H1 (cell line): Measurements from ENCODE around the gene PILRB. TPM values are rescaled to one million over a fixed set of nuclear protein-coding genes. Genes with fewer than 3 reads are reported as not detected.

Source experiments
- CTCF ChIA-PET: fragments of 300-600 bp; sonication (Branson Sonifier 250); formaldehyde crosslinking; loops from one replicate; lab custom pipeline; 2021; ENCODE audit not compliant: partially characterized antibody; lab: Charles Lee
- POLR2A ChIA-PET: fragments of 300-600 bp; sonication (Branson Sonifier 250); formaldehyde crosslinking; loops from one replicate; lab custom pipeline; 2021; ENCODE audit warnings: inconsistent platforms; ENCODE audit not compliant: partially characterized antibody; lab: Charles Lee
- DNase-seq, 2 experiments: peaks; one replicate each; pipeline versions ENCODE4 v3.0.0 to v3.0.0-alpha.2; 2010 to 2022; ENCODE audit warnings: low spot score in 2 of 2, low read depth in 1 of 2, mixed read lengths in 1 of 2
- FAIRE-seq: peaks from 2 replicates; lab custom pipeline; 2011; peaks lifted over from hg19 to GRCh38; lab: Jason Lieb, UNC
- H2AFZ ChIP-seq: 2 replicates; pipeline ENCODE4 v1.8.1; 2012; ENCODE audit warnings: low read length, inconsistent platforms
- H2AK5ac ChIP-seq: 2 replicates; pipeline ENCODE4 v1.6.1; 2013; ENCODE audit warnings: low read depth, low read length
- H2BK120ac ChIP-seq: replicated peaks from 2 replicates; pipeline ENCODE3; 2013; ENCODE audit warnings: low read depth, low read length, inconsistent platforms
- H2BK12ac ChIP-seq: 2 replicates; pipeline ENCODE4 v1.6.1; 2013; ENCODE audit warnings: low read depth, low read length
- H2BK15ac ChIP-seq: 2 replicates; pipeline ENCODE4 v1.6.1; 2013; ENCODE audit warnings: low read length
- H2BK20ac ChIP-seq: 2 replicates; pipeline ENCODE4 v1.6.1; 2013; ENCODE audit warnings: low read length
- H2BK5ac ChIP-seq: 2 replicates; pipeline ENCODE4 v1.6.1; 2013; ENCODE audit warnings: low read depth, low read length
- H3K14ac ChIP-seq: 2 replicates; pipeline ENCODE4 v1.6.1; 2013; ENCODE audit warnings: inconsistent platforms; ENCODE audit not compliant: insufficient read length
- H3K18ac ChIP-seq: 2 replicates; pipeline ENCODE4 v1.6.1; 2013; ENCODE audit warnings: low read length; ENCODE audit errors: extremely low read depth
- H3K23ac ChIP-seq: 2 replicates; pipeline ENCODE4 v1.6.1; 2013; ENCODE audit warnings: inconsistent platforms; ENCODE audit not compliant: insufficient read length
- H3K23me2 ChIP-seq: 2 replicates; pipeline ENCODE4 v1.6.1; 2013; ENCODE audit warnings: low read depth, low read length
- H3K27ac ChIP-seq: 2 replicates; pipeline ENCODE4 v1.6.1; 2011; ENCODE audit warnings: low read depth, low read length, inconsistent platforms
- H3K27me3 ChIP-seq, 4 experiments: replicated peaks in 1 of 4; 1 replicate in 1 of 4; 2 replicates in 3 of 4; pipeline versions ENCODE4 v1.6.1 to v1.8.1; 2011 to 2013; ENCODE audit warnings: low read length in 3 of 4, mild to moderate bottlenecking in 3 of 4, inconsistent platforms in 2 of 4, mixed read lengths in 2 of 4, moderate library complexity in 1 of 4; ENCODE audit not compliant: control insufficient read depth in 3 of 4, insufficient read depth in 3 of 4; ENCODE audit errors: extremely low read depth in 1 of 4
- H3K36me3 ChIP-seq, 4 experiments: 2 replicates each; pipeline versions ENCODE4 v1.6.1 to v1.8.1; 2011 to 2013; ENCODE audit warnings: mild to moderate bottlenecking in 4 of 4, low read length in 3 of 4, moderate library complexity in 2 of 4, control low read depth in 1 of 4, inconsistent platforms in 1 of 4; ENCODE audit not compliant: insufficient read depth in 4 of 4, control insufficient read depth in 2 of 4
- H3K4ac ChIP-seq: replicated peaks from 2 replicates; pipeline ENCODE3; 2013; ENCODE audit warnings: low read length, low read depth, mixed read lengths, inconsistent platforms; ENCODE audit not compliant: insufficient read length
- H3K4me1 ChIP-seq, 4 experiments: replicated peaks in 1 of 4; 1 replicate in 1 of 4; 2 replicates in 3 of 4; pipeline versions ENCODE4 v1.6.1 to v1.8.1; 2011 to 2013; ENCODE audit warnings: low read length in 3 of 4, inconsistent platforms in 2 of 4, mixed read lengths in 1 of 4; ENCODE audit not compliant: insufficient read depth in 4 of 4, control insufficient read depth in 3 of 4
- H3K4me2 ChIP-seq, 2 experiments: 2 replicates each; pipeline versions ENCODE4 v1.6.1 to v1.8.1; 2011 to 2013; ENCODE audit warnings: low read depth in 2 of 2, low read length in 2 of 2, control low read depth in 1 of 2, inconsistent platforms in 1 of 2, mild to moderate bottlenecking in 1 of 2; ENCODE audit not compliant: insufficient read depth in 1 of 2
- H3K4me3 ChIP-seq, 4 experiments: fragments of 200-600, 300-600 bp in 1 of 4; sonication (generic), shearing (Covaris generic), sonication (Bioruptor Twin) in 1 of 4; 2 replicates each; pipeline versions ENCODE4 v1.5.1 to v1.8.1; 2011 to 2016; ENCODE audit warnings: low read length in 4 of 4, low read depth in 3 of 4, control low read depth in 2 of 4, inconsistent platforms in 2 of 4, mild to moderate bottlenecking in 2 of 4, mixed read lengths in 1 of 4, moderate library complexity in 1 of 4; ENCODE audit not compliant: insufficient read depth in 2 of 4; ENCODE audit errors: extremely low read depth in 1 of 4
- H3K56ac ChIP-seq: replicated peaks from 2 replicates; pipeline ENCODE3; 2013; ENCODE audit warnings: low read depth, mild to moderate bottlenecking, mixed read lengths, low read length, inconsistent platforms; ENCODE audit not compliant: insufficient read length
- H3K79me1 ChIP-seq: 2 replicates; pipeline ENCODE4 v1.6.1; 2013; ENCODE audit warnings: low read depth, low read length, control low read depth
- H3K79me2 ChIP-seq, 2 experiments: 2 replicates each; pipeline versions ENCODE4 v1.6.1 to v1.8.1; 2012 to 2013; ENCODE audit warnings: low read length in 2 of 2, mild to moderate bottlenecking in 2 of 2, inconsistent platforms in 1 of 2; ENCODE audit not compliant: insufficient read depth in 2 of 2, control insufficient read depth in 1 of 2
- H3K9ac ChIP-seq, 4 experiments: replicated peaks in 1 of 4; 1 replicate in 1 of 4; 2 replicates in 3 of 4; pipeline versions ENCODE4 v1.6.1 to v1.8.1; 2011 to 2013; ENCODE audit warnings: low read depth in 3 of 4, low read length in 3 of 4, control low read depth in 2 of 4, mild to moderate bottlenecking in 2 of 4, moderate library complexity in 2 of 4, inconsistent platforms in 1 of 4; ENCODE audit errors: extremely low read depth in 1 of 4
- H3K9me3 ChIP-seq, 2 experiments: 2 replicates each; pipeline versions ENCODE4 v1.6.1 to v1.8.1; 2012 to 2013; ENCODE audit warnings: mild to moderate bottlenecking in 2 of 2, moderate library complexity in 2 of 2, control low read depth in 1 of 2, inconsistent platforms in 1 of 2, low read depth in 1 of 2, low read length in 1 of 2, mixed read lengths in 1 of 2; ENCODE audit not compliant: insufficient read depth in 2 of 2
- H4K20me1 ChIP-seq, 2 experiments: replicated peaks in 1 of 2; 2 replicates each; pipeline versions ENCODE3 to v1.8.1; 2011 to 2013; ENCODE audit warnings: inconsistent platforms in 2 of 2, low read length in 2 of 2, mild to moderate bottlenecking in 1 of 2; ENCODE audit not compliant: insufficient read depth in 2 of 2, control insufficient read depth in 1 of 2
- H4K5ac ChIP-seq: 2 replicates; pipeline ENCODE4 v1.6.1; 2013; ENCODE audit warnings: low read length, low read depth, mixed read lengths, inconsistent platforms; ENCODE audit not compliant: insufficient read length
- H4K8ac ChIP-seq: 2 replicates; pipeline ENCODE4 v1.8.0; 2013; ENCODE audit warnings: mild to moderate bottlenecking, moderate library complexity, low read length, inconsistent platforms; ENCODE audit not compliant: insufficient read depth; ENCODE audit errors: extremely low read depth
- H4K91ac ChIP-seq: replicated peaks from 2 replicates; pipeline ENCODE3; 2013; ENCODE audit warnings: low read length, mixed read lengths, inconsistent platforms; ENCODE audit not compliant: insufficient read length
- CBX5 ChIP-seq: fragments of 300-800, 300-1000 bp; sonication (generic); IDR thresholded peaks from 2 replicates; pipeline ENCODE4 v1.7.1; 2016; ENCODE audit warnings: antibody characterized with exemption, low read length, low read depth
- E2F6 ChIP-seq: IDR thresholded peaks from 2 replicates; pipeline ENCODE4 v1.6.1; 2012; ENCODE audit warnings: inconsistent platforms
- FOSL1 ChIP-seq: IDR thresholded peaks from 2 replicates; pipeline ENCODE4 v1.6.1; 2011; ENCODE audit warnings: mild to moderate bottlenecking, low read depth, low read length, moderate library complexity; ENCODE audit not compliant: insufficient read depth
- SIN3A ChIP-seq, 2 experiments: IDR thresholded peaks in 1 of 2; conservative IDR thresholded peaks in 1 of 2; 2 replicates each; pipeline ENCODE4 v1.6.1; 2011 to 2012; ENCODE audit warnings: low read length in 2 of 2, improper control_type of control experiment in 1 of 2, low read depth in 1 of 2, mild to moderate bottlenecking in 1 of 2
- TBP ChIP-seq: IDR thresholded peaks from 2 replicates; pipeline ENCODE4 v1.6.1; 2011; ENCODE audit warnings: low read depth, low read length, improper control_type of control experiment
- whole genome bisulfite sequencing, 2 experiments: shearing (Covaris generic) in 1 of 2; methylation state at CpG; one replicate each; pipeline versions ENCODE4 v1.1.6 to v1.1.7; 2013 to 2015; ENCODE audit warnings: low lambda C conversion rate in 2 of 2, mixed read lengths in 2 of 2, inconsistent platforms in 1 of 2, low coverage in 1 of 2, missing lambda C conversion rate in 1 of 2; ENCODE audit not compliant: insufficient replicate concordance in 2 of 2, insufficient coverage in 1 of 2, insufficient read length in 1 of 2; ENCODE audit errors: extremely low coverage in 1 of 2, missing lambda C conversion rate in 1 of 2; 5-methylcytosine and 5-hydroxymethylcytosine counted together
- polyA plus RNA-seq, 7 experiments: library from polyadenylated mRNA; depleted of rRNA in 3 of 7; stranded (reverse) in 5 of 7; unstranded in 2 of 7; fragments of >200 nt in 5 of 7; fragments of 200-250 nt in 2 of 7; gene quantifications; 1 replicate in 5 of 7; 2 replicates in 1 of 7; 4 replicates in 1 of 7; pipeline versions ENCODE4 v1.2.1 to v1.2.3, GENCODE V29; 2011 to 2013; ENCODE audit warnings: missing spikeins in 2 of 7, mixed read lengths in 2 of 7
- total RNA-seq: library from RNA; stranded (reverse); fragmentation: NEBNext Ultra II Directional; extraction: Animal tissue kit (Norgen Biotek cat#: 25700); gene quantifications from 2 replicates; pipeline ENCODE4 v1.2.1, GENCODE V29; 2021

Gene PILRB
- total and polyA plus RNA-seq, 2 of the 8 experiments (the other 6 are each of a cell fraction or from before 2014, with no cell fraction given): 32.2 to 49.9 TPM

- no peak overlapping the region for H3K14ac ChIP-seq
- no peak overlapping the region for H2BK15ac ChIP-seq
- no peak overlapping the region for H3K56ac ChIP-seq
- CTCF ChIA-PET: no interaction called here
- H4K91ac ChIP-seq: no peak overlapping the region
- no peaks in the 10 kb centered on the region for H3K9me3 ChIP-seq
- H2AFZ ChIP-seq: no peak overlapping the region
- no peaks in the 10 kb centered on the region for H3K79me2 ChIP-seq
- no peak overlapping the region for H3K23ac ChIP-seq
- POLR2A ChIA-PET: interaction anchor here (1.4 kb wide), 1 partner anchor 17 kb away, joined by 3 read pairs; no protein-coding TSS in a partner anchor
- H3K9ac ChIP-seq: no peak overlapping the region; a peak in 1 of 7 replicates
- H3K4me3 ChIP-seq: no peak overlapping the region
- no peak overlapping the region for H3K4me2 ChIP-seq
- no peaks in the 10 kb centered on the region for H3K27me3 ChIP-seq
- H2AK5ac ChIP-seq: no peak overlapping the region
- no peak for DNase-seq
- no peak overlapping the region for H2BK20ac ChIP-seq
- H3K36me3 ChIP-seq: peaks cover 25 to 77% (median 53%) of the 10 kb centered on the region in 4 experiments
- no peak overlapping the region for H3K18ac ChIP-seq
- no peak overlapping the region for H4K8ac ChIP-seq
- no peak overlapping the region for H2BK120ac ChIP-seq
- peaks cover 2 to 12% of the 10 kb centered on the region in 2 experiments for H4K20me1 ChIP-seq
- no peak overlapping the region for H2BK12ac ChIP-seq
- TF ChIP-seq CBX5: no peak
- no peak for TF ChIP-seq TBP
- no peak for TF ChIP-seq E2F6
- TF ChIP-seq SIN3A (conservative IDR thresholded peaks at IDR 0.05 in 1 of 2, IDR thresholded peaks at IDR 0.05 in 1 of 2; ENCODE audit: low read depth in 1 of 2, low read length in 2 of 2): no peak
- TF ChIP-seq FOSL1: no peak
- H3K79me1 ChIP-seq: peaks cover under 1% of the 10 kb centered on the region; the same call in 1 of the 2 replicates
- H4K5ac ChIP-seq: no peak overlapping the region
- 88% methylated on average over 6 of the region's 6 CpGs; no CpG with 5 or more reads in 1 of the 2 experiments for WGBS, 2 experiments
- no peak overlapping the region for H2BK5ac ChIP-seq
- H3K23me2 ChIP-seq: no peaks in the 10 kb centered on the region
- no peak overlapping the region for H3K4ac ChIP-seq
- H3K4me1 ChIP-seq: no peaks in the 10 kb centered on the region
- no peak for FAIRE-seq
- H3K27ac ChIP-seq: no peak overlapping the region
These were observed 8.2 kb upstream of the PILRB start for GRCh38 chr7:100349757-100350156.
